Measurements from ENCODE around the gene LENG1.

Gene LENG1

DNA sequence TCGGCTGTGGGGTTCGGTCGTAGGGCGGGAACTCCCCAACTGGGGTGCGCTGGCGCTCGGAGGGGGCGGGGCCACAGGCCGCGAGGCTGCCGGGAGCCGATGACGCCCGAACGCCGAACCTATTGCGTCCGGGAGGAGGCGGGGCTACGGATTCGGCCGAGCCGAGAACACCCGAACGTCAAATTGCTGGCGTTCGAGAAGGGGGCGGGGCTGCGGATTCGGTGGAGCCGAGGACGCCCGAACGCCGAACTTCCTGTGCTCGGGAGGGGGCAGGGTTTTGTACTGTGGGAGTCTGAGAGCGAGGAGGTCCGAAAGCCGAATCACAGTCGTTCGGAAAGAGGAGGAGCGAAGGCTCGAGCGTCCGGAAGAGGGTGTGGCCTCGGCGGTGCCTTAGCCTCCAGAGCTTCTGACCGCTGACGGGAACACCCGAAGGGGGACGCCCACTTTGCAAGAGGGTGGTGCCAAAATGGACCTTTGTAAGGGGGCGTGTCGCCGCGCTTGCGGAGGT lies 31.0 kb upstream of the LENG1 start (continued):
- no peak for TF ChIP-seq ZNF544 (tag by site-specific recombination; IDR thresholded peaks at IDR 0.05)
- peak; percentile 38 for TF ChIP-seq SP2 (tag by site-specific recombination; IDR thresholded peaks at IDR 0.05)
- TF ChIP-seq ZNF274 (IDR thresholded peaks at IDR 0.05; ENCODE audit: low read length), result no peak
- TF ChIP-seq ZNF274 (tag by site-specific recombination; IDR thresholded peaks at IDR 0.05; ENCODE audit: borderline replicate concordance), result no peak

DNA sequence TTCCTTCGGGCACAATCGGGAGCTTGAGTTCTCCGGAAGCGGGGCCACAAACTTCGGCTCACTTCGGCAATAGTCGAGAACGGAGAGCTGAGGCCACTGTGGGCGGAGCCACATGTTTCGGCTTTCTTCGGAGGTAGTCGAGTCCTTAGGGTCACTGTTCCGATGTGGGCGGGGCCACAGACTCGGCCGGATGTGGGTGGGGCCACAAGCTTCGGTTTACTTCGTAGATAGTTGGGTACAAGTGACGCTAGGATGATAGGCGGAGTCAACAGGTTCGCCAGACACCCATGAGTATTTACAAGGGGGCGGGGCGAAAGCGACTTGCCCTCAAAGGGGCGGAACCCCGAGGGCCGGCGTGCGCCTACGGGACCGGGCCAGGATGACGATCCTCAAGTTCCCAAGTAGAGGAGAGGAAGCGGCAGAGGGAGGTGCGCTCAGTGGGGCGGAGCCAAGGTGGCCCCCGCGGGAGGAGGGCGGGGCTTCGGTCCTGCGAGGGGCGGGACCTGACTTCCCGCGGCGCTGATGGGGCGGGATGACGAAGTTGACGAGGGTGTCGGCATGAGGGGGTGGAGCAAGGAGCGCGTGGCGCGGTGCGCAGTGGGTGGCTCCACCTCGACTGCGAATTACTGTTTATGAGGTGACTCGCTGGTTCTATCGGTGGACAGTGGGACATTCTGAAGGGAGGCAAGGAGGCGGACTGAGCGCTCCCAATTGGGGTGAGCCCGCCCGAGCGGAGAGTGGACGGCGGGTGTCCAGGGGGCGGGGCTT lies 30.4 kb upstream of the LENG1 start:
- Histone ChIP-seq H3K4me3 (ENCODE audit: low read depth, low read length) (peak overlapping the region; percentile 87), H3K27ac (ENCODE audit: extremely low read depth, low read depth, low read length) (peak overlapping the region; percentile 95), H3K9me3 (ENCODE audit: control insufficient read depth, insufficient read depth, low read depth, low read length) (no peaks in the 10 kb centered on the region), H3K36me3 (ENCODE audit: control insufficient read depth in 2 of 2, insufficient read depth in 1 of 2, low read length in 2 of 2) (peaks cover 25 to 43% of the 10 kb centered on the region in 2 experiments), H3K4me1 (ENCODE audit: control insufficient read depth, insufficient read depth, low read length) (peaks cover 14% of the 10 kb centered on the region)
- ChIA-PET POLR2A (interaction anchor here (0.5 to 6.4 kb wide), 24 partner anchors 10 to 384 kb away, joined by 3 to 241 read pairs (median 4); partner anchors contain the start of genes CNOT3, LENG1, LENG8 and LENG9), CTCF (interaction anchor here (0.7 to 3.2 kb wide), 12 partner anchors 8 to 201 kb away, joined by 3 to 28 read pairs (median 5); no protein-coding TSS in a partner anchor)
- peak; percentile 74; the same call in 1 of the 2 replicates for TF ChIP-seq ZNF391 (tag by site-specific recombination; IDR thresholded peaks at IDR 0.05; ENCODE audit: borderline replicate concordance, low read depth)
- no peak for TF ChIP-seq MZF1 (tag by site-specific recombination; IDR thresholded peaks at IDR 0.05; ENCODE audit: borderline replicate concordance)
- no peak for TF ChIP-seq ZSCAN16 (tag by site-specific recombination; IDR thresholded peaks at IDR 0.05)
- no peak for TF ChIP-seq ZNF416 (tag by site-specific recombination; IDR thresholded peaks at IDR 0.05)
- no peak for TF ChIP-seq ZNF211 (tag by site-specific recombination; IDR thresholded peaks at IDR 0.05; ENCODE audit: low read depth)
- TF ChIP-seq, protein P1, sequence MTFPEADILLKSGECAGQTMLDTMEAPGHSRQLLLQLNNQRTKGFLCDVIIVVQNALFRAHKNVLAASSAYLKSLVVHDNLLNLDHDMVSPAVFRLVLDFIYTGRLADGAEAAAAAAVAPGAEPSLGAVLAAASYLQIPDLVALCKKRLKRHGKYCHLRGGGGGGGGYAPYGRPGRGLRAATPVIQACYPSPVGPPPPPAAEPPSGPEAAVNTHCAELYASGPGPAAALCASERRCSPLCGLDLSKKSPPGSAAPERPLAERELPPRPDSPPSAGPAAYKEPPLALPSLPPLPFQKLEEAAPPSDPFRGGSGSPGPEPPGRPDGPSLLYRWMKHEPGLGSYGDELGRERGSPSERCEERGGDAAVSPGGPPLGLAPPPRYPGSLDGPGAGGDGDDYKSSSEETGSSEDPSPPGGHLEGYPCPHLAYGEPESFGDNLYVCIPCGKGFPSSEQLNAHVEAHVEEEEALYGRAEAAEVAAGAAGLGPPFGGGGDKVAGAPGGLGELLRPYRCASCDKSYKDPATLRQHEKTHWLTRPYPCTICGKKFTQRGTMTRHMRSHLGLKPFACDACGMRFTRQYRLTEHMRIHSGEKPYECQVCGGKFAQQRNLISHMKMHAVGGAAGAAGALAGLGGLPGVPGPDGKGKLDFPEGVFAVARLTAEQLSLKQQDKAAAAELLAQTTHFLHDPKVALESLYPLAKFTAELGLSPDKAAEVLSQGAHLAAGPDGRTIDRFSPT (tag by site-specific recombination; IDR thresholded peaks at IDR 0.05), result peak; percentile 43; the same call in 1 of the 2 replicates
- no peak for TF ChIP-seq ZNF132 (tag by site-specific recombination; IDR thresholded peaks at IDR 0.05; ENCODE audit: borderline replicate concordance)
- no peak for TF ChIP-seq ZFP3 (tag by site-specific recombination; IDR thresholded peaks at IDR 0.05; ENCODE audit: low read depth)
- no peak; the same call in 1 of the 2 replicates for TF ChIP-seq ZNF501 (tag by site-specific recombination; IDR thresholded peaks at IDR 0.05)
- TF ChIP-seq ZNF544 (tag by site-specific recombination; IDR thresholded peaks at IDR 0.05), result no peak
- no peak for TF ChIP-seq ZNF311 (tag by site-specific recombination; IDR thresholded peaks at IDR 0.05; ENCODE audit: borderline replicate concordance)
- no peak for TF ChIP-seq ZNF600 (tag by site-specific recombination; IDR thresholded peaks at IDR 0.05)
- TF ChIP-seq, protein P2, sequence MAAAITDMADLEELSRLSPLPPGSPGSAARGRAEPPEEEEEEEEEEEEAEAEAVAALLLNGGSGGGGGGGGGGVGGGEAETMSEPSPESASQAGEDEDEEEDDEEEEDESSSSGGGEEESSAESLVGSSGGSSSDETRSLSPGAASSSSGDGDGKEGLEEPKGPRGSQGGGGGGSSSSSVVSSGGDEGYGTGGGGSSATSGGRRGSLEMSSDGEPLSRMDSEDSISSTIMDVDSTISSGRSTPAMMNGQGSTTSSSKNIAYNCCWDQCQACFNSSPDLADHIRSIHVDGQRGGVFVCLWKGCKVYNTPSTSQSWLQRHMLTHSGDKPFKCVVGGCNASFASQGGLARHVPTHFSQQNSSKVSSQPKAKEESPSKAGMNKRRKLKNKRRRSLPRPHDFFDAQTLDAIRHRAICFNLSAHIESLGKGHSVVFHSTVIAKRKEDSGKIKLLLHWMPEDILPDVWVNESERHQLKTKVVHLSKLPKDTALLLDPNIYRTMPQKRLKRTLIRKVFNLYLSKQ (tag by site-specific recombination; IDR thresholded peaks at IDR 0.05; ENCODE audit: borderline replicate concordance), result no peak
- peak; percentile 74 for TF ChIP-seq GLIS1 (tag by site-specific recombination; IDR thresholded peaks at IDR 0.05)
- TF ChIP-seq ZNF274 (IDR thresholded peaks at IDR 0.05; ENCODE audit: low read length), result no peak
- TF ChIP-seq ZNF274 (tag by site-specific recombination; IDR thresholded peaks at IDR 0.05; ENCODE audit: borderline replicate concordance), result no peak
- peak; percentile 28; the same call in 1 of the 2 replicates for TF ChIP-seq ZBTB8A (tag by site-specific recombination; IDR thresholded peaks at IDR 0.05)
- TF ChIP-seq ZBTB21 (tag by site-specific recombination; IDR thresholded peaks at IDR 0.05), result peak; percentile 90
- TF ChIP-seq, protein P3, sequence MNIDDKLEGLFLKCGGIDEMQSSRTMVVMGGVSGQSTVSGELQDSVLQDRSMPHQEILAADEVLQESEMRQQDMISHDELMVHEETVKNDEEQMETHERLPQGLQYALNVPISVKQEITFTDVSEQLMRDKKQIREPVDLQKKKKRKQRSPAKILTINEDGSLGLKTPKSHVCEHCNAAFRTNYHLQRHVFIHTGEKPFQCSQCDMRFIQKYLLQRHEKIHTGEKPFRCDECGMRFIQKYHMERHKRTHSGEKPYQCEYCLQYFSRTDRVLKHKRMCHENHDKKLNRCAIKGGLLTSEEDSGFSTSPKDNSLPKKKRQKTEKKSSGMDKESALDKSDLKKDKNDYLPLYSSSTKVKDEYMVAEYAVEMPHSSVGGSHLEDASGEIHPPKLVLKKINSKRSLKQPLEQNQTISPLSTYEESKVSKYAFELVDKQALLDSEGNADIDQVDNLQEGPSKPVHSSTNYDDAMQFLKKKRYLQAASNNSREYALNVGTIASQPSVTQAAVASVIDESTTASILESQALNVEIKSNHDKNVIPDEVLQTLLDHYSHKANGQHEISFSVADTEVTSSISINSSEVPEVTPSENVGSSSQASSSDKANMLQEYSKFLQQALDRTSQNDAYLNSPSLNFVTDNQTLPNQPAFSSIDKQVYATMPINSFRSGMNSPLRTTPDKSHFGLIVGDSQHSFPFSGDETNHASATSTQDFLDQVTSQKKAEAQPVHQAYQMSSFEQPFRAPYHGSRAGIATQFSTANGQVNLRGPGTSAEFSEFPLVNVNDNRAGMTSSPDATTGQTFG (tag by site-specific recombination; IDR thresholded peaks at IDR 0.05; ENCODE audit: borderline replicate concordance), result no peak
- peak; percentile 82 for TF ChIP-seq ZNF423 (tag by site-specific recombination; IDR thresholded peaks at IDR 0.05)
- no peak for TF ChIP-seq YY1 (tag by site-specific recombination; IDR thresholded peaks at IDR 0.05)
- TF ChIP-seq ZNF324 (tag by site-specific recombination; IDR thresholded peaks at IDR 0.05), result peak; percentile 84; the same call in 1 of the 2 replicates
- peak; percentile 74 for TF ChIP-seq ZNF2 (tag by site-specific recombination; IDR thresholded peaks at IDR 0.05)
- TF ChIP-seq SALL2 (tag by site-specific recombination; IDR thresholded peaks at IDR 0.05; ENCODE audit: borderline replicate concordance), result no peak
- no peak for TF ChIP-seq ZNF658 (tag by site-specific recombination; IDR thresholded peaks at IDR 0.05)
- no peak for TF ChIP-seq ZNF169 (tag by site-specific recombination; IDR thresholded peaks at IDR 0.05)
- TF ChIP-seq, protein P4, sequence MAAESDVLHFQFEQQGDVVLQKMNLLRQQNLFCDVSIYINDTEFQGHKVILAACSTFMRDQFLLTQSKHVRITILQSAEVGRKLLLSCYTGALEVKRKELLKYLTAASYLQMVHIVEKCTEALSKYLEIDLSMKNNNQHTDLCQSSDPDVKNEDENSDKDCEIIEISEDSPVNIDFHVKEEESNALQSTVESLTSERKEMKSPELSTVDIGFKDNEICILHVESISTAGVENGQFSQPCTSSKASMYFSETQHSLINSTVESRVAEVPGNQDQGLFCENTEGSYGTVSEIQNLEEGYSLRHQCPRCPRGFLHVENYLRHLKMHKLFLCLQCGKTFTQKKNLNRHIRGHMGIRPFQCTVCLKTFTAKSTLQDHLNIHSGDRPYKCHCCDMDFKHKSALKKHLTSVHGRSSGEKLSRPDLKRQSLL (tag by site-specific recombination; IDR thresholded peaks at IDR 0.05), result no peak
- TF ChIP-seq SCRT2 (tag by site-specific recombination; IDR thresholded peaks at IDR 0.05), result peak; percentile 99
